ENCODE data around the gene KIRREL3. TPM values are rescaled to one million over a fixed set of nuclear protein-coding genes. Genes with fewer than 3 reads are reported as not detected.

KIRREL3 gene
- total and polyA plus RNA-seq, 9 of the 15 experiments (the other 6 are each of a cell fraction or from before 2014, with no cell fraction given) = 0.04 to 0.10 TPM; not detected in 7

- TF ChIP-seq CREB5 (CRISPR knock-in tag; IDR thresholded peaks at IDR 0.05) (no peak), COPS2 (conservative IDR thresholded peaks at IDR 0.05) (no peak), KLF16 (IDR thresholded peaks at IDR 0.05) (peak; percentile 98), ZNF274 (IDR thresholded peaks at IDR 0.05; ENCODE audit: borderline replicate concordance, low read depth, low read length) (0 out of 2 replicates have a peak, but pooled peaks have one; percentile 19), ZNF311 (CRISPR knock-in tag; IDR thresholded peaks at IDR 0.05) (peak; percentile 87), ZNF41 (CRISPR knock-in tag; conservative IDR thresholded peaks at IDR 0.05) (peak; percentile 76; the same call in 1 of the 2 replicates), SRF (CRISPR knock-in tag; IDR thresholded peaks at IDR 0.05) (no peak), EGR1 (conservative IDR thresholded peaks at IDR 0.05) (peak; percentile 53), NEUROD1 (IDR thresholded peaks at IDR 0.05; ENCODE audit: borderline replicate concordance, low read depth, low read length, partially characterized antibody) (no peak), NFATC3 (IDR thresholded peaks at IDR 0.05) (peak; percentile 71; the same call in 1 of the 2 replicates), SMAD3 (CRISPR knock-in tag; conservative IDR thresholded peaks at IDR 0.05) (peak; percentile 74; the same call in 1 of the 2 replicates), THAP12 (CRISPR knock-in tag; IDR thresholded peaks at IDR 0.05) (no peak), ZNF75A (CRISPR knock-in tag; IDR thresholded peaks at IDR 0.05) (no peak), PCBP1 (IDR thresholded peaks at IDR 0.05; ENCODE audit: low read depth, low read length, poor library complexity, severe bottlenecking) (no peak), ARID1B (IDR thresholded peaks at IDR 0.05) (peak; percentile 99), HMGXB4 (CRISPR knock-in tag; IDR thresholded peaks at IDR 0.05) (no peak), NFYB (IDR thresholded peaks at IDR 0.05; ENCODE audit: extremely low read depth, insufficient read length) (no peak), ZNF507 (tag; conservative IDR thresholded peaks at IDR 0.05) (no peak), MIER1 (IDR thresholded peaks at IDR 0.05; ENCODE audit: low read depth) (no peak), PML (IDR thresholded peaks at IDR 0.05; ENCODE audit: low read length) (peak; percentile 99), ZBTB26 (CRISPR knock-in tag; IDR thresholded peaks at IDR 0.05) (no peak), MED1 (CRISPR knock-in tag; IDR thresholded peaks at IDR 0.05; ENCODE audit: borderline replicate concordance) (no peak)
These were observed 580.5 kb downstream of the KIRREL3 start (continued) for GRCh38 chr11:126419801-126420697.

Data from K562 (cell line).